Neutrophil (primary cell): ENCODE data around the gene DYNC2LI1.

Experiments
- H3K27ac ChIP-seq: fragments of 200-600 bp; sonication (generic); 2 replicates; pipeline ENCODE4 v1.5.1; 2016; ENCODE audit warnings: mild to moderate bottlenecking, moderate library complexity
- H3K27me3 ChIP-seq: fragments of 200-600 bp; sonication (generic); 2 replicates; pipeline ENCODE4 v1.6.0; 2016; ENCODE audit warnings: mild to moderate bottlenecking
- H3K36me3 ChIP-seq: fragments of 200-600 bp; sonication (generic); 2 replicates; pipeline ENCODE4 v1.5.1; 2017
- H3K4me1 ChIP-seq, 2 experiments: fragments of 200-600 bp in 1 of 2; sonication (generic) in 1 of 2; 1 replicate in 1 of 2; 2 replicates in 1 of 2; pipeline versions ENCODE4 v1.5.1 to v1.6.1; 2013 to 2016; ENCODE audit warnings: low read depth in 1 of 2, low read length in 1 of 2, mild to moderate bottlenecking in 1 of 2, moderate library complexity in 1 of 2; ENCODE audit not compliant: control insufficient read depth in 1 of 2, insufficient read depth in 1 of 2
- H3K4me3 ChIP-seq, 2 experiments: fragments of 200-600 bp in 1 of 2; sonication (generic) in 1 of 2; 1 replicate in 1 of 2; 2 replicates in 1 of 2; pipeline ENCODE4 v1.5.1; 2013 to 2016; ENCODE audit warnings: low read depth in 1 of 2, low read length in 1 of 2, mild to moderate bottlenecking in 1 of 2, moderate library complexity in 1 of 2
- H3K9me3 ChIP-seq: fragments of 200-600 bp; sonication (generic); 2 replicates; pipeline ENCODE4 v1.5.1; 2016
- TF ChIP-seq, protein P1 (sequence below): fragments of 200-600 bp; sonication (generic); IDR thresholded peaks from 2 replicates; pipeline ENCODE4 v1.5.1; 2016; ENCODE audit warnings: antibody characterized with exemption

The DYNC2LI1 gene

DNA sequence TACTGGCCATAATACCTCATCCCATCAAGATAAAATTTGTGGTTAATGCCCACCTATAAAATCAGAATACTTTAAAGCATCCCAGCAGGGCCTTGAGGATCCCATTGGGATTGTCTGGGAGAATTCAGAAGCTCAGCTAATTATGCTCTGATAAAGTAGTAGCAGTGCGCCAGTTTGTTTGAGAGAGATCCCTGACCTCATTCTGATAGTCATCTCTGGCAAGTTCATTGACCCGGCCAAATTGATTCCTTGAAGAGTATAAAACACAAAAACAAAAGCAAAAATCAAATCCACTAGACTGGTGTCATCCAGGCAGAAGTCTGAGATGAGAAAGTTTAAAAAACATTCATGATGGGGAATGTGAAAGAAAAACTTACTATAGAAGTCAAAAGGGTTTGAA, 50.7 kb downstream of the DYNC2LI1 start:
- H3K4me3 ChIP-seq, result no peak overlapping the region
- no peaks in the 10 kb centered on the region for H3K9me3 ChIP-seq
- H3K4me1 ChIP-seq, result peaks cover 20 to 26% of the 10 kb centered on the region in 2 experiments
- H3K36me3 ChIP-seq, result no peaks in the 10 kb centered on the region
- H3K27me3 ChIP-seq, result peaks cover 6% of the 10 kb centered on the region
- H3K27ac ChIP-seq, result no peak overlapping the region
- TF ChIP-seq, protein P1, sequence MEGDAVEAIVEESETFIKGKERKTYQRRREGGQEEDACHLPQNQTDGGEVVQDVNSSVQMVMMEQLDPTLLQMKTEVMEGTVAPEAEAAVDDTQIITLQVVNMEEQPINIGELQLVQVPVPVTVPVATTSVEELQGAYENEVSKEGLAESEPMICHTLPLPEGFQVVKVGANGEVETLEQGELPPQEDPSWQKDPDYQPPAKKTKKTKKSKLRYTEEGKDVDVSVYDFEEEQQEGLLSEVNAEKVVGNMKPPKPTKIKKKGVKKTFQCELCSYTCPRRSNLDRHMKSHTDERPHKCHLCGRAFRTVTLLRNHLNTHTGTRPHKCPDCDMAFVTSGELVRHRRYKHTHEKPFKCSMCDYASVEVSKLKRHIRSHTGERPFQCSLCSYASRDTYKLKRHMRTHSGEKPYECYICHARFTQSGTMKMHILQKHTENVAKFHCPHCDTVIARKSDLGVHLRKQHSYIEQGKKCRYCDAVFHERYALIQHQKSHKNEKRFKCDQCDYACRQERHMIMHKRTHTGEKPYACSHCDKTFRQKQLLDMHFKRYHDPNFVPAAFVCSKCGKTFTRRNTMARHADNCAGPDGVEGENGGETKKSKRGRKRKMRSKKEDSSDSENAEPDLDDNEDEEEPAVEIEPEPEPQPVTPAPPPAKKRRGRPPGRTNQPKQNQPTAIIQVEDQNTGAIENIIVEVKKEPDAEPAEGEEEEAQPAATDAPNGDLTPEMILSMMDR, result no peak

DNA sequence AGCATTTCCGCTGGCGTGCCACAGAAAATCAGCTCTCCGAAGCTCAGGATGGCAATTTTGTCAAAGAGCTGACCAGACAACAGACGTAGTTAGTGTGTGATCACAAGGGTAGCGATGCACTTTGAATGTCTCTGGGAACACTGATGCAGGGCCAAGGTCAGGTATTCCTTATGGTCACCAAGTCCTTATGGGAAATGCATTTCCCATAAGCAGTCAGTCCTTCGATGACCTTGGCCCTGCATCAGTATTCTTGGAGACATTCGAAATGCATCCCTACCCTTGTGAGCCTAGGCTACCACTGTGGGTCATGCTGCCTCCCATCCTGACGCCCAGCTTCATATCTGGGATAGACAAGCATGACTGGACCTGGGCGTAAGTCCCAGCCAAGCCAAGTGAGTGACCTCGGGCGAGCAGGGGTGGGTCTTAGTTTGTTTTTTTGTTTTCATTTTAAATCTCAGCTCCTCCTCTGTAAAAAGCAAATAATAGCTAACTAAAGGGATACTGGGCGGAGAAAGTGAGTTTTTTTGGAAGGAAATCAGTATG, 51.2 kb downstream of the DYNC2LI1 start:
- Histone ChIP-seq H3K36me3 (no peaks in the 10 kb centered on the region), H3K9me3 (no peaks in the 10 kb centered on the region), H3K27ac (no peak overlapping the region), H3K4me3 (no peak overlapping the region), H3K4me1 (peaks cover 20 to 26% of the 10 kb centered on the region in 2 experiments), H3K27me3 (peaks cover 11% of the 10 kb centered on the region)
- TF ChIP-seq, protein P1, result no peak

DNA sequence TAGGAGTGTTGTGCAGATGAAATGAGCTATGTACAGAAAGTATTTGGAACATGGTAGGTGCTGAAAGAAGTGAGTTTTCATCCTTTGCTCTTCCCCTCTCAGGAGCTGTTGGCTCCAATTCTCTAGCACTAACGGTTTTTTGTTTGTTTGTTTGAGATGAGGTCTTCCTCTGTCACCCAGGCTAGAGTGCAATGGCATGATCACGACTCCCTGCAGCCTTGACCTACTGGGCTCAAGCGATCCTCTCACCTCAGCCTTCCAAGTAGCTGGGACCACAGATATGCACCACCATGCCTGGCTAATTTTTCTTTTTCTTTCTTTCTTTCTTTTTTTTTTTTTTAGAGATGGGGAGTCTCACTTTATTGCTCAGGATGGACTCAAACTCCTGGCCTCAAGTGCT, 52.0 kb downstream of the DYNC2LI1 start:
- Histone ChIP-seq H3K4me3 (no peak overlapping the region), H3K27ac (no peak overlapping the region), H3K27me3 (peaks cover 19% of the 10 kb centered on the region), H3K4me1 (peaks cover 20 to 26% of the 10 kb centered on the region in 2 experiments), H3K36me3 (no peaks in the 10 kb centered on the region), H3K9me3 (no peaks in the 10 kb centered on the region)
- TF ChIP-seq, protein P1, result no peak

DNA sequence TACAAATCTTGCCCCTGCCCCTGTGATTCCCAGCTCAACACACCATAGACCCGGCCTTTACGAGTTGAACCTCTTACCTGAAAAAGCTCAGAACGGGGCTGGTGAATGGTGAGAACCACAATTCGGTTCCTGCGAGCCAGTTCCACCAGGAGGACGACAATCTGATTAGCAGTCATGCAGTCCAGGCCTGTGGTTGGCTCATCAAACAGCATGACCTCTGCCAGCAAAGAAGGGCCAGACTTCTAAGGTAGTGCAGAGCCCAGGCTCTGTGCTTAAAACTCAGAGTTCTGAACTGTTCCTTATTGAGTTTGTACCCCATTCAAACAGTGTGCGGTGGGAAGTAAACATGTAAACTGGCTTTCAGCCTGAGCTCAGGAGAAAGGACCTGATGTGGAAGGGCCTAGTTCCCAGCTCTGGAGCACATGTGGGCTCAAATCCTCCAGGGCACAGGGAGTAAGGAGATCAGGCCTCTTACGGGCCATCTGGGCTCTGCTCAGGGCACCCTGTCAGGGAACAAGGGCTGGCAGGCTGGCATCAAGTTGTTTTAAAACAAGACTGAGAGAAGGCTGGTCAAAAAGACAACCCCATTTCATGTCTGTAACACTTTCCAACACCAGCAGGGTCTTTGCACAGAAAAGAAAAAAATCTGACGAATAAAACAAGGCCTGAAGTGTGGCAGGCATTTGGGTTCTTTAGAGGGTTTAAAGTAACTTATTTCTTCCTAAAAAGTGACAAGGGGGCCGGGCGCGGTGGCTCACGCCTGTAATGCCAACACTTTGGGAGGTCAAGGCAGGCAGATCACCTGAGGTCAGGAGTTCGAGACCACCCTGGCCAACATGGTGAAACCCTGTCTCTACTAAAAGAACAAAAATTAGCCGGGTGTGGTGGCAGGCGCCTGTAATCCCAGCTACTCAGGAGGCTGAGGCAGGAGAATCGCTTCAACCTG, 52.7 kb downstream of the DYNC2LI1 start:
- H3K4me1 ChIP-seq, result peaks cover 20 to 23% of the 10 kb centered on the region in 2 experiments
- TF ChIP-seq, protein P1, result no peak
- H3K27me3 ChIP-seq, result peaks cover 27% of the 10 kb centered on the region
- H3K4me3 ChIP-seq, result no peak overlapping the region
- H3K36me3 ChIP-seq, result no peaks in the 10 kb centered on the region
- no peak overlapping the region for H3K27ac ChIP-seq
- no peaks in the 10 kb centered on the region for H3K9me3 ChIP-seq

DNA sequence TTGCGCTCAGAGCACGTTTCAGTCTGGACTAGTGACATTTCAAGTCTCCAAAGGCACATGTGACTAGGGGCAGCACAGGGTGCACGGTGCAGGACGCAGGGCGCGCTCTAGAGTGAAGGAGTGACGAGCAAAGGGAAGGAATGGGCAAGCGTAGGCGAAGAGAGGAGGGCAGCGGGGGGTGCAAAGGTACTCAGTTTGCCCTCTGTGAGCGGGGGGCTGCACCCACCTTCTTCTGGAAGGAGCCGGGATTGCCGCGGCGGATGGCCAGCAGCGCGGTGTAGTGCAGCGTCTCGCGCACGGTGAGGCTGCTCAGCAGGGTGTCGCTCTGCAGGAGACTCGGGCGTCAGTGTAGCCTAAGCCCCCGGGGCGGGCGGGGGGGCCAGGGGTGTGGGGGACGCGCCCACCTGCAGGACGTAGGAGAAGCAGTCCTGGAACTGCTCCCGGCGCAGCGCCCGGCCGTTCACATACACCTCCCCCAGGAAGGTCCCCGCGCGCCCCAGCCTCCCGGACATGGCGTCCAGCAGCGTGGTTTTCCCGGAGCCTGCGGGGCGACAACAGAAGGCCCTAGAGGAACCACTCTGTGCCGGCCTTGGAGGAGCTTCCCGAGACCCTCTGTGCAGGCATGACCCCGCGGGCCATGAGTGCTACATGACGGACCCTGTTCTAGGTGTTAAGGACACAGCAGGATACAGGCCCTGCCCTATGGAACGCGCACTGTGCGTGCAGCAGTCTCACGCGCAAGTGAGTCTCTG, 57.9 kb downstream of the DYNC2LI1 start:
- Histone ChIP-seq H3K4me1 (no peaks in the 10 kb centered on the region), H3K4me3 (no peak overlapping the region), H3K9me3 (no peaks in the 10 kb centered on the region), H3K36me3 (no peaks in the 10 kb centered on the region), H3K27ac (no peak overlapping the region), H3K27me3 (peaks cover 69% of the 10 kb centered on the region)
- TF ChIP-seq, protein P1, result no peak
